Adrenal gland (tissue), 5 donors: ENCODE measurements around the gene NACA2.

Source experiments
- POLR2A ChIP-seq, 2 donors: fragments of 450-650 bp; IDR thresholded peaks; one replicate each; pipeline ENCODE4 v1.6.1; 2017; ENCODE audit warnings: antibody characterized with exemption in 2 of 2, mild to moderate bottlenecking in 2 of 2, moderate library complexity in 1 of 2
- TF ChIP-seq, protein P1 (sequence below), 6 experiments: fragments of 450-650 bp in 4 of 6; fragments of 200-600 bp in 2 of 6; sonication (generic) in 1 of 6; IDR thresholded peaks; 1 replicate in 5 of 6; 2 replicates in 1 of 6; pipeline versions ENCODE4 v1.5.1 to v1.8.0; 2016 to 2021; ENCODE audit warnings: antibody characterized with exemption in 6 of 6, mild to moderate bottlenecking in 2 of 6, moderate library complexity in 1 of 6
- donor health status: DM: no; HTN: no; CAD: no.

DNA sequence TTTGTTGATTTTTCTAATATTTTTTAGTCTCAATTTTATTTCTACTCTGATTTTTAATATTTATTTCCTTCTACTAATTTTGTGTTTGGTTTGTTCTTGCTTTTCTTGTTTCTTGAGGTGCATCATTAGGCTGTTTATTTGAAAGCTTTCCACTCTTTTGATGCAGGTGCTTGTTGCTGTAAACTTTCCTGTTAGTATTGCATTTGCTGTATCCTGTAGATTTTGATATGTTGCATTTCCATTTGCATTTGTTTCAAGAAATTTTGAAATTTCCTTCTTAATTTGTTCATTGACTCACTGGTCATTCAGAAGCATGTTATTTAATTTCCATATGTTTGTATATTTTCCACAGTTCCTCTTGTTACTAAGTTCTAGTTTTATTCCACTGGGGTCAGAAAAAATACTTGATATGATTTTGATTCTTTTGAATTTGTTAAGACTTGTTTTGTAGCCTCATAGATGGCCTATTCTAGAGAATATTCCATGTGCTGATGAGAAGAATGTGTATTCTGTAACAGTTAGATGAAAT, 43.1 kb upstream of the NACA2 start:
- no peak for TF ChIP-seq POLR2A (IDR thresholded peaks at IDR 0.05)
- TF ChIP-seq, protein P1, sequence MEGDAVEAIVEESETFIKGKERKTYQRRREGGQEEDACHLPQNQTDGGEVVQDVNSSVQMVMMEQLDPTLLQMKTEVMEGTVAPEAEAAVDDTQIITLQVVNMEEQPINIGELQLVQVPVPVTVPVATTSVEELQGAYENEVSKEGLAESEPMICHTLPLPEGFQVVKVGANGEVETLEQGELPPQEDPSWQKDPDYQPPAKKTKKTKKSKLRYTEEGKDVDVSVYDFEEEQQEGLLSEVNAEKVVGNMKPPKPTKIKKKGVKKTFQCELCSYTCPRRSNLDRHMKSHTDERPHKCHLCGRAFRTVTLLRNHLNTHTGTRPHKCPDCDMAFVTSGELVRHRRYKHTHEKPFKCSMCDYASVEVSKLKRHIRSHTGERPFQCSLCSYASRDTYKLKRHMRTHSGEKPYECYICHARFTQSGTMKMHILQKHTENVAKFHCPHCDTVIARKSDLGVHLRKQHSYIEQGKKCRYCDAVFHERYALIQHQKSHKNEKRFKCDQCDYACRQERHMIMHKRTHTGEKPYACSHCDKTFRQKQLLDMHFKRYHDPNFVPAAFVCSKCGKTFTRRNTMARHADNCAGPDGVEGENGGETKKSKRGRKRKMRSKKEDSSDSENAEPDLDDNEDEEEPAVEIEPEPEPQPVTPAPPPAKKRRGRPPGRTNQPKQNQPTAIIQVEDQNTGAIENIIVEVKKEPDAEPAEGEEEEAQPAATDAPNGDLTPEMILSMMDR (IDR thresholded peaks at IDR 0.05), result no peak
